Uterine smooth muscle cell (primary cell): Measurements from ENCODE around the gene OGFOD2. TPM values are rescaled to one million over a fixed set of nuclear protein-coding genes. Genes with fewer than 3 reads are reported as not detected.

ENCODE experiments used
- total RNA-seq: library from RNA; depleted of rRNA; stranded (reverse); fragments of >200 nt; gene quantifications from 2 replicates; pipeline ENCODE4 v1.2.3, GENCODE V29; 2014

Gene OGFOD2
- total RNA-seq, result 14.9 and 15.0 TPM in 2 replicates

GRCh38 chr12:122974892-122975789 lies at the start of gene OGFOD2:
Gene OGFOD2 (plus strand): TSS chr12:122975244. CDS start chr12:122975252, 8 bp downstream.

DNA sequence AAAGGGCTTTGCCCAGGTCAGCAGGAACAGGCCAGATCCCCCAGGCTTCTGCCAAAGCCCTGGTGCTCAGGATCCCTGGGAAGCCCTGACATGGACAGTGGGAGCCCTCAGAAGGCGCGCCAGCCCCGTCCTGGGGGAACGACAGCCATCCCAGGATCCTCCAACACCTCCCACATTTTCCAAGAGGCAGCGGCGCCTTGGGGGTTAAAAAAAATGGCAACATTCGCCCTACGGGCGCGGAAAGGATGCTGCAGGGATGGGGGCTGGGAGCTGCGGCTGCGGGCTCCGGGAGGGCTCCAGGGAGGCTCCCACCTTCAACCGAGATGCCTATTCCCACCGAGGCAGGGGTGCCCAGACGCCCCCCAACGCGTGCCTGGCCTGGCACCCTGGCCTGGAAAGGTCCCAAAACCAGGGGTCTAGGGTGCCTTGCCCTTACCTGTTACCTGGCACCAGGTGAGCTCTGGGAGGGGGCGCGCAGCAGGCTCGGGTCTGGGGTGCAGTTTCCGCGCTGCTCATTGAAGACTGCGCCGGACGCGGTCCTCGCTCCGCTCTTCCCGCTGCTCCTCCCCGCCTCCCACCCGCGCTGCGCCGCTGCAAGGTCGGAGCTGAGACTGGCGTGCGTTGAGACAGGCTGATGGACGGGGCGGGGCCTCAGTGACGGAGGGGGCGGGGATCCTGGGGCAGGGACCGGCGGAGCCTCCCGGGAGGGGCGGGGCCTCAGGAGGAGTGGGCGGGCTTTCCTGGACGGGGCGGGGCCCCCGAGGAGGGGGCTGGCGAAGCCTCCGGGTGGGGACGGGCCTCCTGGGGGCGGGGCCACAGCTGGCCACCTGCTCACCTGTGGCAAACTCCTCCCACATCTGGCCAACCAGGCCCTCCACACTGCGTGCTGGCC lies 8.9 kb upstream of the OGFOD2 start, which contains the start of gene ABCB9:
ABCB9 (minus strand) TSS at position 613 of the 892 bp plus-strand sequence. CDS start 6,228 bp downstream, outside the sequence.

GRCh38 chr12:122980183-122981035 lies 5.4 kb downstream of the OGFOD2 start, which contains the start of gene ARL6IP4:
Gene ARL6IP4 (plus strand): TSS chr12:122980681. CDS start chr12:122981140, 459 bp downstream.

Other genes with a start within 250 kb of the OGFOD2 start
- 1.00 and 1.5 TPM in 2 replicates for gene HCAR1, start 244.4 kb upstream of the OGFOD2 start, total RNA-seq
- gene DENR, start 222.4 kb upstream of the OGFOD2 start, total RNA-seq, result 37.9 and 47.0 TPM in 2 replicates
- 0.55 and 1.2 TPM in 2 replicates for gene CCDC62, start 200.7 kb upstream of the OGFOD2 start, total RNA-seq
- gene HIP1R, start 139.8 kb upstream of the OGFOD2 start, total RNA-seq, result 14.7 and 25.7 TPM in 2 replicates
- 13.6 and 13.8 TPM in 2 replicates for gene VPS37B, start 79.1 kb upstream of the OGFOD2 start, total RNA-seq
- gene ABCB9, start 8.8 kb upstream of the OGFOD2 start, total RNA-seq, result 6.3 and 6.4 TPM in 2 replicates
- 168 and 195 TPM in 2 replicates for gene ARL6IP4, start 5.4 kb downstream of the OGFOD2 start, total RNA-seq
- gene PITPNM2, start 175.8 kb downstream of the OGFOD2 start, total RNA-seq, result 4.6 and 6.5 TPM in 2 replicates